ENCODE results near the gene FILIP1.

Gene FILIP1

GRCh38 chr6:75261299-75261698 is 232.3 kb downstream of the FILIP1 start:
- H3K4me3 ChIP-seq (ENCODE audit: low read depth, low read length), result no peak overlapping the region
- no peak for TF ChIP-seq CTCF (IDR thresholded peaks at IDR 0.05; ENCODE audit: low read depth, low read length)
- H3K9me3 ChIP-seq (ENCODE audit: severe bottlenecking), result no peaks in the 10 kb centered on the region
- DNase-seq, result no peak
- no peak overlapping the region for H3K27ac ChIP-seq
- no peaks in the 10 kb centered on the region for H3K27me3 ChIP-seq (ENCODE audit: insufficient read depth, low read depth, severe bottlenecking)
- peaks cover 47% of the 10 kb centered on the region for H3K36me3 ChIP-seq

- Histone ChIP-seq H3K9me3 (ENCODE audit: severe bottlenecking) (no peaks in the 10 kb centered on the region), H3K27ac (no peak overlapping the region), H3K4me3 (ENCODE audit: low read depth, low read length) (no peak overlapping the region), H3K27me3 (ENCODE audit: insufficient read depth, low read depth, severe bottlenecking) (no peaks in the 10 kb centered on the region), H3K36me3 (peaks cover 48% of the 10 kb centered on the region)
- no peak for DNase-seq
- TF ChIP-seq CTCF (IDR thresholded peaks at IDR 0.05; ENCODE audit: low read depth, low read length), result no peak
Measured at GRCh38 chr6:75257343-75258087, 236.1 kb downstream of the FILIP1 start.

- H3K27me3 ChIP-seq (ENCODE audit: insufficient read depth, low read depth, severe bottlenecking), result no peaks in the 10 kb centered on the region
- no peak for DNase-seq
- no peak for TF ChIP-seq CTCF (IDR thresholded peaks at IDR 0.05; ENCODE audit: low read depth, low read length)
- H3K36me3 ChIP-seq, result peaks cover 1% of the 10 kb centered on the region; the same call in 1 of the 2 replicates
- no peak overlapping the region for H3K4me3 ChIP-seq (ENCODE audit: low read depth, low read length)
- no peaks in the 10 kb centered on the region for H3K9me3 ChIP-seq (ENCODE audit: severe bottlenecking)
- no peak overlapping the region for H3K27ac ChIP-seq
Measured at GRCh38 chr6:75250552-75250951, 243.0 kb downstream of the FILIP1 start.

- TF ChIP-seq CTCF (IDR thresholded peaks at IDR 0.05; ENCODE audit: low read depth, low read length), result no peak
Measured at GRCh38 chr6:75249837-75250236, 243.8 kb downstream of the FILIP1 start.

GRCh38 chr6:75246386-75246785 is 247.2 kb downstream of the FILIP1 start:
- no peak for DNase-seq
- no peaks in the 10 kb centered on the region; the same call in 1 of the 2 replicates for H3K36me3 ChIP-seq
- H3K27ac ChIP-seq, result no peak overlapping the region
- no peaks in the 10 kb centered on the region for H3K27me3 ChIP-seq (ENCODE audit: insufficient read depth, low read depth, severe bottlenecking)
- no peak for TF ChIP-seq CTCF (IDR thresholded peaks at IDR 0.05; ENCODE audit: low read depth, low read length)
- no peaks in the 10 kb centered on the region for H3K9me3 ChIP-seq (ENCODE audit: severe bottlenecking)
- no peak overlapping the region for H3K4me3 ChIP-seq (ENCODE audit: low read depth, low read length)

More at GRCh38 chr6:75249837-75250236, 243.8 kb downstream of the FILIP1 start:
- Histone ChIP-seq H3K36me3 (no peaks in the 10 kb centered on the region), H3K4me3 (ENCODE audit: low read depth, low read length) (no peak overlapping the region), H3K9me3 (ENCODE audit: severe bottlenecking) (no peaks in the 10 kb centered on the region), H3K27ac (no peak overlapping the region), H3K27me3 (ENCODE audit: insufficient read depth, low read depth, severe bottlenecking) (no peaks in the 10 kb centered on the region)
- DNase-seq, result no peak
